Superior temporal gyrus (tissue), 1 donor: ENCODE measurements around the gene PDIK1L.

Experiments used
- DNase-seq: peaks from one replicate; pipeline ENCODE4 v3.0.0-alpha.2; 2016; ENCODE audit errors: extremely low spot score

Gene PDIK1L

GRCh38 chr1:26155370-26156284 lies 44.0 kb downstream of the PDIK1L start:
- no peak for DNase-seq

- no peak for DNase-seq
These were observed 44.8 kb downstream of the PDIK1L start for GRCh38 chr1:26156285-26157038.

- no peak for DNase-seq
These were observed 46.8 kb downstream of the PDIK1L start for GRCh38 chr1:26158271-26158907.

GRCh38 chr1:26158908-26159742 lies 47.5 kb downstream of the PDIK1L start, which contains the start of gene FAM110D:
Gene FAM110D (plus strand): TSS chr1:26159079. CDS start chr1:26161292, 2,213 bp downstream.
- no peak for DNase-seq

- no peak for DNase-seq
These were observed 48.1 kb downstream of the PDIK1L start for GRCh38 chr1:26159743-26160039.

GRCh38 chr1:26160527-26161414 lies 49.1 kb downstream of the PDIK1L start:
- no peak for DNase-seq

GRCh38 chr1:26161415-26162219 lies 50.0 kb downstream of the PDIK1L start:
- peak; percentile 44 for DNase-seq

- no peak for DNase-seq
These were observed 50.6 kb downstream of the PDIK1L start for GRCh38 chr1:26162220-26162709.

GRCh38 chr1:26163684-26164035 lies 52.0 kb downstream of the PDIK1L start:
- no peak for DNase-seq

- DNase-seq = no peak
These were observed 52.6 kb downstream of the PDIK1L start for GRCh38 chr1:26164036-26164860.

- DNase-seq = no peak
These were observed 53.5 kb downstream of the PDIK1L start for GRCh38 chr1:26164861-26165842.

GRCh38 chr1:26166719-26167281 lies 55.2 kb downstream of the PDIK1L start:
- DNase-seq = no peak

- DNase-seq = no peak
These were observed 57.0 kb downstream of the PDIK1L start, which contains the start of gene C1orf232 for GRCh38 chr1:26168410-26169197. Gene C1orf232 (minus strand): TSS chr1:26168963. CDS start chr1:26168499, 464 bp downstream.

GRCh38 chr1:26169198-26169554 lies 57.6 kb downstream of the PDIK1L start:
- no peak for DNase-seq

GRCh38 chr1:26169669-26170471 lies 58.2 kb downstream of the PDIK1L start, which contains the start of gene ZNF593:
Gene ZNF593 (plus strand): TSS chr1:26169908. CDS start chr1:26169984, 76 bp downstream.
- DNase-seq = peak; percentile 90
